HepG2 (cell line): ENCODE data around the gene CCDC33. TPM values are rescaled to one million over a fixed set of nuclear protein-coding genes. Genes with fewer than 3 reads are reported as not detected.
A peak's percentile ranks its signal among the peaks of the same experiment; 100 is the strongest.

ENCODE experiments used
- BRF2 ChIP-seq: sonication (generic); formaldehyde crosslinking; IDR thresholded peaks from 2 replicates; pipeline ENCODE4 v1.8.1; 2022; ENCODE audit warnings: mild to moderate bottlenecking, missing genetic modification reagents
- E2F5 ChIP-seq: sonication (generic); formaldehyde crosslinking; conservative IDR thresholded peaks from 2 replicates; pipeline ENCODE4 v1.4.0; 2020; ENCODE audit warnings: missing genetic modification reagents
- FOXK1 ChIP-seq: sonication (generic); formaldehyde crosslinking; IDR thresholded peaks from 2 replicates; pipeline ENCODE4 v1.4.0; 2020; ENCODE audit warnings: low read depth, missing genetic modification reagents, borderline replicate concordance
- GLMP ChIP-seq: sonication (generic); formaldehyde crosslinking; IDR thresholded peaks from 2 replicates; pipeline ENCODE4 v1.9.0; 2021; ENCODE audit warnings: missing genetic modification reagents, mild to moderate bottlenecking, borderline replicate concordance
- HBP1 ChIP-seq: IDR thresholded peaks from 2 replicates; pipeline ENCODE4 v1.6.1; 2016; ENCODE audit warnings: low read depth, control low read depth
- HNRNPK ChIP-seq: fragments of 200-400 bp; formaldehyde crosslinking; IDR thresholded peaks from 2 replicates; pipeline ENCODE4 v1.6.1; 2018; ENCODE audit warnings: low read length, low read depth, moderate library complexity, mild to moderate bottlenecking; ENCODE audit not compliant: poor library complexity, severe bottlenecking
- LBX2 ChIP-seq: sonication (generic); formaldehyde crosslinking; IDR thresholded peaks from 2 replicates; pipeline ENCODE4 v1.5.0; 2020; ENCODE audit warnings: missing genetic modification reagents, mild to moderate bottlenecking, borderline replicate concordance
- MLLT10 ChIP-seq: sonication (generic); formaldehyde crosslinking; IDR thresholded peaks from 2 replicates; pipeline ENCODE4 v1.4.0; 2020; ENCODE audit warnings: missing genetic modification reagents
- RXRB ChIP-seq: IDR thresholded peaks from 2 replicates; pipeline ENCODE4 v1.6.1; 2016; ENCODE audit warnings: borderline replicate concordance, missing genetic modification reagents, missing compliant biosample characterization
- ZBTB20 ChIP-seq: sonication (generic); formaldehyde crosslinking; IDR thresholded peaks from 2 replicates; pipeline ENCODE4 v1.8.1; 2023; ENCODE audit warnings: missing genetic modification reagents, low read depth, mild to moderate bottlenecking, borderline replicate concordance
- ZBTB33 ChIP-seq: sonication (generic); formaldehyde crosslinking; IDR thresholded peaks from 2 replicates; pipeline ENCODE4 v1.4.0; 2020; ENCODE audit warnings: missing genetic modification reagents
- ZFAT ChIP-seq: sonication (generic); formaldehyde crosslinking; conservative IDR thresholded peaks from 2 replicates; pipeline ENCODE4 v1.8.1; 2023; ENCODE audit warnings: missing genetic modification reagents, inconsistent platforms
- ZNF136 ChIP-seq: sonication (generic); formaldehyde crosslinking; IDR thresholded peaks from 2 replicates; pipeline ENCODE4 v1.8.1; 2022; ENCODE audit warnings: low read depth, mild to moderate bottlenecking, moderate library complexity, missing genetic modification reagents
- ZNF138 ChIP-seq: sonication (generic); formaldehyde crosslinking; IDR thresholded peaks from 2 replicates; pipeline ENCODE4 v1.5.0; 2020; ENCODE audit warnings: mild to moderate bottlenecking, low read depth, missing genetic modification reagents
- ZNF180 ChIP-seq: sonication (generic); formaldehyde crosslinking; IDR thresholded peaks from 2 replicates; pipeline ENCODE4 v1.4.0; 2020; ENCODE audit warnings: low read depth, missing genetic modification reagents, borderline replicate concordance
- ZNF329 ChIP-seq: sonication (generic); formaldehyde crosslinking; IDR thresholded peaks from 2 replicates; pipeline ENCODE4 v1.9.0; 2021; ENCODE audit warnings: low read depth, mild to moderate bottlenecking, missing genetic modification reagents
- ZNF770 ChIP-seq: sonication (generic); formaldehyde crosslinking; IDR thresholded peaks from 2 replicates; pipeline ENCODE4 v1.5.0; 2020; ENCODE audit warnings: mild to moderate bottlenecking, missing genetic modification reagents
- polyA plus RNA-seq, 8 experiments: library from polyadenylated mRNA; depleted of rRNA in 3 of 8; stranded (reverse) in 7 of 8; unstranded in 1 of 8; fragments of >200 nt; fragmentation: Illumina TruSeq in 4 of 8; extraction: Trizol in 4 of 8; gene quantifications; 2 replicates each; pipeline versions ENCODE4 v1.2.1 to v1.2.3, GENCODE V29; 2011 to 2016; ENCODE audit warnings: low read depth in 4 of 8, missing spikeins in 1 of 8, mixed read lengths in 1 of 8; ENCODE audit not compliant: insufficient read depth in 1 of 8
- total RNA-seq, 5 experiments: library from RNA; depleted of rRNA; stranded (reverse); fragments of >200 nt; fragmentation: Illumina TruSeq; extraction: Trizol; gene quantifications; 2 replicates each; pipeline ENCODE4 v1.2.3, GENCODE V29; 2016; ENCODE audit warnings: low read depth in 1 of 5

Gene CCDC33
- total and polyA plus RNA-seq, 2 of the 13 experiments (the other 11 are each of a cell fraction or from before 2014, with no cell fraction given), result 0.30 TPM; not detected in 1

GRCh38 chr15:74365598-74366445, 129.7 kb downstream of the CCDC33 start (continued):
- TF ChIP-seq ZNF329 (no peak; the same call in 1 of the 2 replicates), BRF2 (CRISPR knock-in tag) (no peak), ZBTB33 (CRISPR knock-in tag) (no peak), ZFAT (CRISPR knock-in tag) (no peak), E2F5 (CRISPR knock-in tag) (no peak), ZBTB20 (no peak), GLMP (CRISPR knock-in tag) (no peak), ZNF180 (CRISPR knock-in tag) (no peak), HNRNPK (no peak), ZNF138 (CRISPR knock-in tag) (no peak), ZNF770 (CRISPR knock-in tag) (peak; percentile 61), RXRB (CRISPR knock-in tag) (peak; percentile 17; the same call in 1 of the 2 replicates), FOXK1 (no peak), ZNF136 (CRISPR knock-in tag) (peak; percentile 86; the same call in 1 of the 2 replicates), HBP1 (CRISPR knock-in tag) (no peak), MLLT10 (CRISPR knock-in tag) (no peak), LBX2 (no peak; the same call in 1 of the 2 replicates)
